IMR-90 (cell line): Measurements from ENCODE around the gene LOXL3. TPM values are rescaled to one million over a fixed set of nuclear protein-coding genes. Genes with fewer than 3 reads are reported as not detected.

ENCODE experiments used
- ATAC-seq: fragments of 200-7000 bp; cut with Tn5 transposase; 2 replicates; pipeline ENCODE4 v1.9.1; 2020; ENCODE audit warnings: low read depth, mild to moderate bottlenecking, moderate library complexity
- BruUV-seq: library from RNA; stranded (reverse); fragments of 400-500 nt; replicated peaks from 2 replicates; lab custom pipeline; 2021; lab: Mats Ljungman, UMichigan
- CTCF ChIA-PET: fragments of 300-600 bp; formaldehyde crosslinking; extraction: SDS; loops from one replicate; lab custom pipeline; 2021; ENCODE audit warnings: antibody characterized with exemption; lab: Yijun Ruan, JAX
- POLR2A ChIA-PET: fragments of 300-600 bp; sonication (Branson Sonifier 250); formaldehyde crosslinking; loops from one replicate; lab custom pipeline; 2022; ENCODE audit warnings: antibody characterized with exemption; ENCODE audit not compliant: unreplicated experiment; lab: Charles Lee
- DNase-seq: peaks from one replicate; pipeline ENCODE4 v3.0.0; 2013
- H2AFZ ChIP-seq: replicated peaks from 2 replicates; pipeline ENCODE3; 2013; ENCODE audit warnings: low read length, mild to moderate bottlenecking; ENCODE audit not compliant: poor library complexity
- H2AK5ac ChIP-seq: 2 replicates; pipeline ENCODE4 v1.6.1; 2013; ENCODE audit warnings: low read depth, low read length, inconsistent platforms
- H2AK9ac ChIP-seq: replicated peaks from 2 replicates; pipeline ENCODE3; 2013; ENCODE audit warnings: mild to moderate bottlenecking, low read depth, low read length, moderate library complexity; ENCODE audit not compliant: poor library complexity
- H2BK120ac ChIP-seq: 2 replicates; pipeline ENCODE4 v1.6.1; 2013; ENCODE audit warnings: low read depth, low read length, inconsistent platforms
- H2BK15ac ChIP-seq: 3 replicates; pipeline ENCODE4 v1.6.1; 2013; ENCODE audit warnings: low read depth, low read length, inconsistent platforms
- H2BK20ac ChIP-seq: 2 replicates; pipeline ENCODE4 v1.6.1; 2013; ENCODE audit warnings: low read depth, mild to moderate bottlenecking, inconsistent platforms, low read length, moderate library complexity
- H2BK5ac ChIP-seq: 2 replicates; pipeline ENCODE4 v1.6.1; 2013; ENCODE audit warnings: mild to moderate bottlenecking, low read depth, low read length, inconsistent platforms; ENCODE audit not compliant: poor library complexity, severe bottlenecking
- H3K14ac ChIP-seq: replicated peaks from 2 replicates; pipeline ENCODE4 v1.6.1; 2013; ENCODE audit warnings: low read depth, low read length, inconsistent platforms
- H3K18ac ChIP-seq: 2 replicates; pipeline ENCODE4 v1.6.1; 2013; ENCODE audit warnings: low read depth, low read length, control low read depth
- H3K23ac ChIP-seq: 2 replicates; pipeline ENCODE4 v1.6.1; 2013; ENCODE audit warnings: low read depth, low read length, inconsistent platforms
- H3K27ac ChIP-seq: 2 replicates; pipeline ENCODE4 v1.5.1; 2013; ENCODE audit warnings: mild to moderate bottlenecking, control low read depth, low read length; ENCODE audit not compliant: insufficient read depth
- H3K27me3 ChIP-seq: 2 replicates; pipeline ENCODE4 v1.6.1; 2013; ENCODE audit warnings: low read length; ENCODE audit not compliant: control insufficient read depth, insufficient read depth
- H3K36me3 ChIP-seq: 2 replicates; pipeline ENCODE4 v1.6.1; 2013; ENCODE audit warnings: low read length, mixed read lengths; ENCODE audit not compliant: control insufficient read depth, insufficient read depth
- H3K4ac ChIP-seq: 2 replicates; pipeline ENCODE4 v1.6.1; 2013; ENCODE audit warnings: low read depth, low read length, inconsistent platforms
- H3K4me1 ChIP-seq: 2 replicates; pipeline ENCODE4 v1.6.1; 2013; ENCODE audit warnings: low read length, mixed read lengths; ENCODE audit not compliant: control insufficient read depth, insufficient read depth
- H3K4me2 ChIP-seq: 2 replicates; pipeline ENCODE4 v1.6.1; 2013; ENCODE audit warnings: low read depth, mild to moderate bottlenecking, control low read depth, low read length, moderate library complexity
- H3K4me3 ChIP-seq: 2 replicates; pipeline ENCODE4 v1.5.1; 2013; ENCODE audit warnings: low read depth, mild to moderate bottlenecking, control low read depth, low read length, moderate library complexity; ENCODE audit not compliant: insufficient read depth
- H3K56ac ChIP-seq: 2 replicates; pipeline ENCODE4 v1.6.1; 2013; ENCODE audit warnings: low read length, inconsistent platforms; ENCODE audit not compliant: insufficient read depth; ENCODE audit errors: extremely low read depth
- H3K79me1 ChIP-seq, 2 experiments: 2 replicates each; pipeline ENCODE4 v1.6.1; 2013; ENCODE audit warnings: low read length in 2 of 2, inconsistent platforms in 1 of 2, low read depth in 1 of 2
- H3K9ac ChIP-seq: 2 replicates; pipeline ENCODE4 v1.6.1; 2013; ENCODE audit warnings: low read depth, low read length, control low read depth
- H3K9me1 ChIP-seq: 2 replicates; pipeline ENCODE4 v1.6.1; 2013; ENCODE audit warnings: low read length, inconsistent platforms; ENCODE audit not compliant: insufficient read depth
- H3K9me3 ChIP-seq: 2 replicates; pipeline ENCODE4 v1.6.1; 2013; ENCODE audit warnings: low read length; ENCODE audit not compliant: control insufficient read depth, insufficient read depth
- H4K20me1 ChIP-seq: 2 replicates; pipeline ENCODE4 v1.6.1; 2013; ENCODE audit warnings: low read length, inconsistent platforms; ENCODE audit not compliant: insufficient read depth
- H4K5ac ChIP-seq: 2 replicates; pipeline ENCODE4 v1.6.1; 2013; ENCODE audit warnings: mild to moderate bottlenecking, low read depth, low read length, control low read depth
- H4K8ac ChIP-seq, 2 experiments: 2 replicates each; pipeline ENCODE4 v1.6.1; 2013; ENCODE audit warnings: low read depth in 2 of 2, low read length in 2 of 2, control low read depth in 1 of 2, inconsistent platforms in 1 of 2
- H4K91ac ChIP-seq: 2 replicates; pipeline ENCODE4 v1.6.1; 2013; ENCODE audit warnings: low read depth, low read length, inconsistent platforms; ENCODE audit not compliant: insufficient read depth
- ELK1 ChIP-seq: fragments of 150-350 bp; IDR thresholded peaks from 2 replicates; pipeline ENCODE4 v1.6.1; 2016; ENCODE audit warnings: low read depth, mild to moderate bottlenecking, low read length, moderate library complexity, borderline replicate concordance
- FOS ChIP-seq: fragments of 150-350 bp; IDR thresholded peaks from 2 replicates; pipeline ENCODE4 v1.6.1; 2016; ENCODE audit warnings: low read depth, low read length
- MAZ ChIP-seq: IDR thresholded peaks from 2 replicates; pipeline ENCODE4 v1.6.1; 2012; ENCODE audit warnings: low read depth, mild to moderate bottlenecking, low read length, improper control_type of control experiment, moderate library complexity, borderline replicate concordance
- POLR2A ChIP-seq: IDR thresholded peaks from 2 replicates; pipeline ENCODE4 v1.6.1; 2012; ENCODE audit warnings: mild to moderate bottlenecking, low read depth, low read length
- RAD21 ChIP-seq: IDR thresholded peaks from 2 replicates; pipeline ENCODE4 v1.6.1; 2012; ENCODE audit warnings: low read length, improper control_type of control experiment
- RCOR1 ChIP-seq: IDR thresholded peaks from 2 replicates; pipeline ENCODE4 v1.6.1; 2012; ENCODE audit warnings: mild to moderate bottlenecking, low read length, improper control_type of control experiment; ENCODE audit not compliant: insufficient replicate concordance
- RFX5 ChIP-seq: IDR thresholded peaks from 2 replicates; pipeline ENCODE4 v1.8.0; 2012; ENCODE audit warnings: low read depth, mild to moderate bottlenecking, low read length, moderate library complexity
- WGBS, 2 experiments: methylation state at CpG; one replicate each; pipeline versions ENCODE4 v1.1.5 to v1.1.7; 2013; ENCODE audit warnings: missing lambda C conversion rate in 2 of 2; ENCODE audit not compliant: insufficient read length in 1 of 2; ENCODE audit errors: extremely low coverage in 2 of 2; 5-methylcytosine and 5-hydroxymethylcytosine counted together
- dilution Hi-C: fragments of 300-500 bp; cut with HindIII; formaldehyde crosslinking; loops from one replicate; pipeline ENCODE4 v1.14.3; 2018; ENCODE audit warnings: low sequenced_read_pairs; ENCODE audit not compliant: unreplicated experiment
- in situ Hi-C: fragments of 300-500 bp; cut with MboI; formaldehyde crosslinking; loops from 3 replicates; pipeline ENCODE4 v1.14.3; 2019; ENCODE audit warnings: low sequenced_read_pairs, inconsistent platforms, mixed read lengths
- intact Hi-C: fragments of 100-400 bp; cut with micrococcal nuclease; formaldehyde crosslinking; loops from 2 replicates; pipeline ENCODE4 v1.10.0; 2022
- polyA plus RNA-seq, 3 experiments: library from polyadenylated mRNA; depleted of rRNA; stranded (reverse); fragments of >200 nt; gene quantifications; 2 replicates each; pipeline ENCODE4 v1.2.3, GENCODE V29; 2012; ENCODE audit warnings: low replicate concordance in 1 of 3
- total RNA-seq: library from RNA; depleted of rRNA; stranded (reverse); fragments of >200 nt; gene quantifications from 2 replicates; pipeline ENCODE4 v1.2.3, GENCODE V29; 2012

The LOXL3 gene
- total and polyA plus RNA-seq, 2 of the 4 experiments (the other 2 are of a cell fraction) = 17.9 to 23.4 TPM

GRCh38 chr2:74488643-74489481 is 64.9 kb downstream of the LOXL3 start:
- no peak for DNase-seq
- Histone ChIP-seq H3K4me1 (peaks cover 5% of the 10 kb centered on the region; the same call in 1 of the 2 replicates), H3K9me3 (no peaks in the 10 kb centered on the region), H3K4me2 (peak overlapping the region; percentile 55; the same call in 1 of the 2 replicates), H4K91ac (0 out of 2 replicates have a peak overlapping the region, but pooled peaks have one; percentile 26), H3K4me3 (no peak overlapping the region), H3K9me1 (peaks cover 9% of the 10 kb centered on the region; the same call in 1 of the 2 replicates), H2BK20ac (peak overlapping the region; percentile 24; the same call in 1 of the 2 replicates), H4K5ac (no peak overlapping the region), H2AK5ac (peak overlapping the region; percentile 61; the same call in 1 of the 2 replicates), H2BK15ac (peak overlapping the region; percentile 61; the same call in 1 of the 3 replicates), H2AK9ac (no peak overlapping the region), H3K56ac (no peak overlapping the region), H3K36me3 (peaks cover 43% of the 10 kb centered on the region), H3K79me1 (peaks cover 15 to 43% of the 10 kb centered on the region in 2 experiments), H3K23ac (no peak overlapping the region), H3K27ac (peak overlapping the region; percentile 38; the same call in 1 of the 2 replicates), H3K4ac (0 out of 2 replicates have a peak overlapping the region, but pooled peaks have one; percentile 25), H3K9ac (no peak overlapping the region), H2AFZ (no peak overlapping the region), H3K14ac (no peak overlapping the region), H3K18ac (no peak overlapping the region), H2BK120ac (peak overlapping the region; percentile 3; the same call in 1 of the 2 replicates), H2BK5ac (no peak overlapping the region), H3K27me3 (no peaks in the 10 kb centered on the region), H4K8ac (peak overlapping the region in 1 of 2 experiments; percentile 70; a peak in 2 of 4 replicates), H4K20me1 (no peaks in the 10 kb centered on the region; the same call in 1 of the 2 replicates)
- no peak for TF ChIP-seq MAZ
- no peak for TF ChIP-seq RAD21
- TF ChIP-seq FOS = no peak
- no peak for TF ChIP-seq RFX5
- TF ChIP-seq ELK1 = no peak
- TF ChIP-seq POLR2A = no peak
- TF ChIP-seq RCOR1 = no peak
- dilution Hi-C loops = no loop called here
- intact Hi-C loops = no loop called here
- ATAC-seq = no peak
- BruUV-seq = no TSS peak
- in situ Hi-C loops = loop anchor here (25.0 kb wide), 1 partner anchor 373 kb away; no protein-coding TSS in a partner anchor
- WGBS, 2 experiments = 93% methylated on average over 3 of the region's 9 CpGs; no CpG with 5 or more reads in 1 of the 2 experiments
- ChIA-PET CTCF (interaction anchor here (0.5 kb wide), 1 partner anchor 12 kb away, joined by 3 read pairs; no protein-coding TSS in a partner anchor), POLR2A (no interaction called here)
